HG03066 (cell line): ENCODE results near the gene TMEM170B.

Experiments used
- ATAC-seq: cut with Tn5 transposase; IDR thresholded peaks from one replicate; pipeline ENCODE4 v1.9.1; 2021; ENCODE audit warnings: low read depth; ENCODE audit not compliant: unreplicated experiment

Gene TMEM170B

GRCh38 chr6:11609324-11610071, 71.9 kb downstream of the TMEM170B start:
- ATAC-seq = no peak

- ATAC-seq = no peak
Measured at GRCh38 chr6:11613336-11613735, 75.8 kb downstream of the TMEM170B start.

- no peak for ATAC-seq
Measured at GRCh38 chr6:11613858-11614257, 76.3 kb downstream of the TMEM170B start.

- ATAC-seq = no peak
Measured at GRCh38 chr6:11614534-11615213, 77.1 kb downstream of the TMEM170B start.

- no peak for ATAC-seq
Measured at GRCh38 chr6:11615214-11615602, 77.7 kb downstream of the TMEM170B start.

GRCh38 chr6:11616200-11616611, 78.7 kb downstream of the TMEM170B start:
- no peak for ATAC-seq

GRCh38 chr6:11618533-11618932, 81.0 kb downstream of the TMEM170B start:
- no peak for ATAC-seq

- ATAC-seq = no peak
Measured at GRCh38 chr6:11621119-11621518, 83.6 kb downstream of the TMEM170B start.

- no peak for ATAC-seq
Measured at GRCh38 chr6:11622156-11622555, 84.6 kb downstream of the TMEM170B start.

GRCh38 chr6:11623272-11623671, 85.7 kb downstream of the TMEM170B start:
- ATAC-seq = no peak

- ATAC-seq = no peak
Measured at GRCh38 chr6:11625302-11625701, 87.8 kb downstream of the TMEM170B start.

- ATAC-seq = no peak
Measured at GRCh38 chr6:11626356-11626755, 88.8 kb downstream of the TMEM170B start.

- ATAC-seq = no peak
Measured at GRCh38 chr6:11628562-11628961, 91.0 kb downstream of the TMEM170B start.

- ATAC-seq = no peak
Measured at GRCh38 chr6:11631008-11631407, 93.5 kb downstream of the TMEM170B start.

GRCh38 chr6:11631539-11631938, 94.0 kb downstream of the TMEM170B start:
- no peak for ATAC-seq

- ATAC-seq = no peak
Measured at GRCh38 chr6:11632231-11632630, 94.7 kb downstream of the TMEM170B start.

- ATAC-seq = no peak
Measured at GRCh38 chr6:11632795-11633511, 95.4 kb downstream of the TMEM170B start.
